Measurements from ENCODE around the gene HES5.

Gene HES5

DNA sequence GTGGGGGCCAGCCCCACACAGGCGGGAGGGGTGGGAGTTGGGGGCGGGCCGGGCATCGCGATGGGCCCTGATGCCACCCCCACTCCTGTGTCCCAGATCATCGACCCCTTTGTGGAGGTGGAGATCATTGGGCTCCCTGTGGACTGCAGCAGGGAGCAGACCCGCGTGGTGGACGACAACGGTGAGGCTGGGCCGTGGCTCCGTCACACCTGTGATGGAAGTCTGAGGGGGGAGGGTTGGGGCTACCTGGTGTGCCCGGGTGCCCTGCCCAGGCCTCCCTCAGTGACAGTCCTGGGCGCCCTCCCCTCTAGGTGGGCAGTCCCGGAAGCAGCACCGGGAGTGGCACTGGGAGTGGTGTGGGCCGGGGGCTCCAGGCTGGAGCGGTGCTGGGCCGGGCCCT is 31.4 kb downstream of the HES5 start:
- no peak for DNase-seq

GRCh38 chr1:2497891-2498290 is 32.2 kb downstream of the HES5 start:
- no peak for DNase-seq

DNA sequence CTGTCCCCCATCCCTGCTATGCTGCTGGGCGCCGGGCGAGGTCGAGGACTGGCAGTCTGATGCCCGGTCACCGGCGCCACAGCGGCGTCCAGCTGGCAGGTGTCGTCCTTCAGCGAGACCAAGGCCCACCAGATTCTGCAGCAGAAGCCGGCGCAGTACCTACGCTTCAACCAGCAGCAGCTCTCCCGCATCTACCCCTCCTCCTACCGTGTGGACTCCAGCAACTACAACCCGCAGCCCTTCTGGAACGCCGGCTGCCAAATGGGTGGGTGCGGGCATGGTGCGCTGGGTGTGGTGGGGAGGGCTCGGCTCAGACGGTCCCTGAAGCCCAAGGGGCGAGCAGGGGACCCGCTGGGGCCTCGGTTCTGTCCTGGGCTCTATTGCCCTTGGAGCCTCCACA is 33.3 kb downstream of the HES5 start:
- no peak for DNase-seq

- no peak for DNase-seq
These were observed 33.9 kb downstream of the HES5 start for GRCh38 chr1:2496087-2496622.

GRCh38 chr1:2495546-2495945 is 34.5 kb downstream of the HES5 start:
- DNase-seq = no peak

- no peak for DNase-seq
These were observed 35.0 kb downstream of the HES5 start for GRCh38 chr1:2495026-2495425.

DNA sequence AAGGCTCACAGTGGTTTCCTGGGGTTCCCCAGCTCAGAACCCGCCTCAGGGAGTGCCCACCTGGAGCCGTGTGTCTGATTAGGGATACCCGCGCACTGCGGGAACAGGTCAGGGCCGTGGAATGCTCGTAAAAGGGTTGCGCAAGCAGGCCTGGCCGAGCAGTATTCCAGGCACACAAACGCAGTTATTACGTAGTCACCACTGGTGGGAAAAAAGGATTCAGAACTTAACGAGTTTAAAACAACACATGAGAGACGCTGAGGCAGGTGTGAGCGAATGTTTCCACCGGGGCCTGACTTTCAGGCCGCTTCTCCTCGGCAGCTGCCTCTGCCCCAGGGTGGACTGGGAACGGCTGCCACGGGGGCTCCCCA is 35.8 kb downstream of the HES5 start:
- DNase-seq = no peak

DNA sequence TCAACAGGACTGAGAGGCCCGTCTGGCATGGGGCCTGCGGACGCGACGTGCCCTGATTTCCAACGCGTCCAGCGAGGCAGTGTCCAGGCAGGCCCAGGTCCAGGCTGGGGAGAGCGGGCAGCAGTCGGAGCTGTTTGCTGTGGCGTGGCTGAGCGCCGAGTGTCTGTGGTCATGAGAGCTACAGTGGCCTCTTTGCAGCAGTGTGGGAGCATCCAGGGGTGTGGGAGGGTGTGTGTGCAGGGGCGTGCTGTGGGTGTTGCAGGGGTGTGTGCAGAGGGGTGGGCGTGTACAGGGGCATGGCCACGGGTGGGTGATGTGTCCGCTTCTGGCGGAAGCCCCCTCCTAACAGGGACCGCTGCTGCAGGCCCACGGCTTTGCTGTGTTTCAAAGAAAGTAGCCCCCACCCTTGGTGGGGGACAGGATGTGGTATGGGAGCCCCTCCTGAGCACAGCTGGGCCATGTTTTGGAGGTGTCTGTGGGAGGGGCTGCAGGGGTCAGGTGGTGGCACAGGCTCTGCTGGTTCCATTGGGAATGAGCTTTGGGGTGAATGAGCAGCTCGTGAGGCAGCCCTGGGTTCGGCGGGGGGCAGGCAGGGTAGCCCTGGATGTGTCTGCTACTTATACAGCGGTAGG is 36.3 kb downstream of the HES5 start:
- no peak for DNase-seq

DNA sequence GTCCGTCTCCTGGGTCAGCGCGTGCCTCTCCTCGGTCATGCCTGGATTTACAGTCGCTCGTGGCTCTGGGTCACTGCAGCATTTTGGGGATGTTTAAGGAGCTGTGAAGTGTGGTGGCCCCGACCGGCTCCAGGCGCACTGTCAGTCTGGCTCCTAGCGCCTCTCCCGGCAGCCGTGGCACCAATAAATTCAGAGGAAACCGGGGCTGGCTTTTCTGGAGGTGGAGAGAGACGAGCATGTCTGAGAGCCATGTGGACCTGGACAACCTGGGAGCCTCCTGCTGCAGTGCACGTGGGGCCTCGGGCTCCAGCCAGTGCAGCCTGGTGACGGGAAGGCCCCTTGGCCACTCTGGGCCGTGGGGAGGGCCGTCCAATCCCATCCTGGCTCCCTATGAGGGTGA is 36.8 kb downstream of the HES5 start:
- no peak for DNase-seq

DNA sequence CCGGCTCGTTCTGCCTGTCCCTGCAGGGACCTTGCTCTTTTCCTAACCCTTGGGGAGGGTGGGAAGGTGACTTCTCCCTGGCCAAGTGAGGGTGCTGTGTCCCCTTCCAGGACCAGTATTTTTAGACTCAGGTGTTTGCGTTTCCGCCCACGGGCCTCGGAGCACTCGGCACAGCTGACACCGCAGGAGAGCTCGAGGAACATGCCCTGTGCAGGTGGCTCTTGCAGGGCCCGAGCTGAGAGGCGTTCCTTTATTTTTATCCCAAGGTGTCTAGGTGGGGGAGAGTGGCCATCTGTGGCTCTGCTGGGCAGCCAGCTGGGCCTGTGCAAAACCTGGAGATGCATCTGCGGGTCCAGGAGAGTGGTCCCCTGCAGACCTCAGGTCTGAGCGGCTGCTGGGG is 38.0 kb downstream of the HES5 start:
- no peak for DNase-seq

- DNase-seq = no peak
These were observed 40.4 kb downstream of the HES5 start for GRCh38 chr1:2489615-2490014.

GRCh38 chr1:2488688-2489087 is 41.4 kb downstream of the HES5 start:
- DNase-seq = no peak

GRCh38 chr1:2486558-2486957 is 43.5 kb downstream of the HES5 start:
- no peak for DNase-seq

DNA sequence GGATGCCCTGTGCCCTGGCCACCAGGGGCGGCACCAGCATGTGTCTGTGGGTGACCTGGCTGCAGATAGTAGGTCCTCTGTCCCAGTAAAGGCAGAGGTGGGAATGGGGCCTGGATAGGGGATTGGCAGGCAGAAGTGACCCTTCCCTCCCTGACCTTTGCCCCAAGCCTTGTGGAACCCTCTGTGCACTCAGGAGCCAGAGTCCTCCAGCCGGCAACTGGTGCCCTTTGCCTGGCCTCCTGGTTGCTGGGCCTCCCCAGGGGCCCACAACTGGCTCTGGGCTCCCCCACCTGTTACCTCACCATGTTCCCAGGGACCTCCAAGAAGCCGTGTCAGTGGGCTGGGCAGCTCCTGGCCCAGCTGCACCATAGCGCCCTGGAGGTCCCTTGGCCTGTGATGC is 44.0 kb downstream of the HES5 start:
- DNase-seq = no peak

- no peak for DNase-seq
These were observed 46.1 kb downstream of the HES5 start for GRCh38 chr1:2483970-2484369.

DNA sequence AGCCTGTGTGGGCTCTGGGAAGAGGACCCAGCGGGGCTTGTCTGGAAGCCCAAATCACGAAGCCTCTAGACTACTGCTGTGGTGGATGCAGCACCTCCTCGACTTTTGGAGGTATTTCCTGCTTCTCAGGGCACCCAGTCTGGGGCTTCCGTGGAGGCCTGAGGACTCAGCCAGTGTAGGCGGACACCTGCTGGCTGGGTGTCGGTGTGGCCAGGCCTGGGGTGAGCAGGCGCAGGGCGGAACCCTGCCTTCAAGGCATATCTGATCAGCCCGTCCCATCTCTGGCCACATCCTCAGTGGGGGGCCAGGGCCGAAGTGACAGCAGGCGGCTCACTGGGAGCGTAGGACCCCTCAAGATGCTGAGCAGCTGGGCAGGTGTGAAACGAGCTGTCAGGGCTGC is 47.0 kb downstream of the HES5 start:
- DNase-seq = no peak

- DNase-seq = no peak
These were observed 47.5 kb downstream of the HES5 start for GRCh38 chr1:2482588-2482987.

DNA sequence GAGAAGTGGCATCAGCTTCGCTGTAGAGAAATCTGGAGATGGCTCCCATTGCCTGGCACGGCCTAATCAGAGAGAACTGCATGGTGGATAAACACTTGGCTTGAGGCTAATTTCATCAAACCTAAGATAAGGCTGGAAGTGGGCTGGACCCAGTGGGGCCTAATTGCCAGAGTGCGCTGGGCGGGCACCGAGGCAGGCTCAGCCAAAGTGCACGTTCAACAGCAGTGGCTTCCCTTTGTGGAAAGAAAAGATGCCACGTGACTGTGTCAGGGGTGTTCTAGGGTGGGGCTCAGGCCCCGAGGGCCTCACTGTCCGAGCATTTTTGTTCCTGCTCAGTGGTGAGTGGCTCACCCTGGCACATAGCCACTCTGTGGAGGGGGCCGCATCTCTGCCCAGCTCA is 48.2 kb downstream of the HES5 start:
- DNase-seq = no peak

GRCh38 chr1:2480986-2481364 is 49.1 kb downstream of the HES5 start:
- no peak for DNase-seq

- no peak for DNase-seq
These were observed 49.7 kb downstream of the HES5 start for GRCh38 chr1:2480236-2480985.

GRCh38 chr1:2479618-2480017 is 50.4 kb downstream of the HES5 start:
- DNase-seq = no peak

DNA sequence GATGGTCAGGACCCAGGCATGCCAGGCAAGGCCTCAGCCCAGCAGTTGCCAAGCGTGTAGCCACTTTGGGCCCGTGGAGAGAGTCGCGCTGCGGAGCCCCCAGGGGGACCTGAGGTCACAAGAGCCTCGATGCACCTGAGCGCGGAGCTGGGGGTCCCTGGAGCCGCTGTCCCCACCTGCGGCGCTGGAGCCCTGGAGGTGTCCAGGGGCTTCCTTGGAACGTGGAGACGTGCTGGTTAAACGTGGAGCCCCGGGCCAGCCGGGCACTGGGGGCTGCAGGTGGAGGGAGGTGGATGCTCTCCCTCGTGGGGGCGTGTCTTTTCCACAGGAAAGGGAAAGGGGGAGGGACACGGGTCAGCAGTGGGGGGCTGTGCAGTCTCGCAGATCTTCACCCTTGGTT is 50.9 kb downstream of the HES5 start:
- DNase-seq = no peak
